ENCODE measurements around the gene TAP2. TPM values are rescaled to one million over a fixed set of nuclear protein-coding genes. Genes with fewer than 3 reads are reported as not detected.

The TAP2 gene
- total RNA-seq, 4 donors from 2014 or later, result 12.3 to 48.2 (median 27.1) TPM

GRCh38 chr6:32830936-32831335, 7.6 kb downstream of the TAP2 start:
- Histone ChIP-seq H3K36me3 (peaks cover 0 to 47% (median 2%) of the 10 kb centered on the region in 4 donors), H3K4me1 (peaks cover 0 to 4% (median 1%) of the 10 kb centered on the region in 4 donors), H3K4me3 (no peak overlapping the region), H3K27ac (no peak overlapping the region), H3K9me3 (no peaks in the 10 kb centered on the region), H3K27me3 (no peaks in the 10 kb centered on the region)
- in situ Hi-C loops (cut with MboI; ENCODE audit: low pct_ligation_motif_present in 1 of 4, low pct_unique_long_range_greater_than_20kb in 1 of 4, low sequenced_read_pairs in 3 of 4), result loop anchor here in 1 of 4 donors (5.0 kb wide), 1 partner anchor 41 kb away; no protein-coding TSS in a partner anchor
- DNase-seq, result no peak
- intact Hi-C loops (cut with DNase I; ENCODE audit: low total_unique reads), result loop anchor here (5.0 kb wide), 1 partner anchor 36 kb away; no protein-coding TSS in a partner anchor
- TF ChIP-seq, protein P1, sequence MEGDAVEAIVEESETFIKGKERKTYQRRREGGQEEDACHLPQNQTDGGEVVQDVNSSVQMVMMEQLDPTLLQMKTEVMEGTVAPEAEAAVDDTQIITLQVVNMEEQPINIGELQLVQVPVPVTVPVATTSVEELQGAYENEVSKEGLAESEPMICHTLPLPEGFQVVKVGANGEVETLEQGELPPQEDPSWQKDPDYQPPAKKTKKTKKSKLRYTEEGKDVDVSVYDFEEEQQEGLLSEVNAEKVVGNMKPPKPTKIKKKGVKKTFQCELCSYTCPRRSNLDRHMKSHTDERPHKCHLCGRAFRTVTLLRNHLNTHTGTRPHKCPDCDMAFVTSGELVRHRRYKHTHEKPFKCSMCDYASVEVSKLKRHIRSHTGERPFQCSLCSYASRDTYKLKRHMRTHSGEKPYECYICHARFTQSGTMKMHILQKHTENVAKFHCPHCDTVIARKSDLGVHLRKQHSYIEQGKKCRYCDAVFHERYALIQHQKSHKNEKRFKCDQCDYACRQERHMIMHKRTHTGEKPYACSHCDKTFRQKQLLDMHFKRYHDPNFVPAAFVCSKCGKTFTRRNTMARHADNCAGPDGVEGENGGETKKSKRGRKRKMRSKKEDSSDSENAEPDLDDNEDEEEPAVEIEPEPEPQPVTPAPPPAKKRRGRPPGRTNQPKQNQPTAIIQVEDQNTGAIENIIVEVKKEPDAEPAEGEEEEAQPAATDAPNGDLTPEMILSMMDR (IDR thresholded peaks at IDR 0.05), result no peak
- TF ChIP-seq POLR2A (IDR thresholded peaks at IDR 0.05), result no peak
- TF ChIP-seq EP300 (IDR thresholded peaks at IDR 0.05; ENCODE audit: low read depth), result no peak
- TF ChIP-seq POLR2AphosphoS5 (IDR thresholded peaks at IDR 0.05), result no peak
- WGBS, 2 donors (ENCODE audit: low coverage in 1 of 2), result 80 to 85% methylated on average over 5 of the region's 5 CpGs

DNA sequence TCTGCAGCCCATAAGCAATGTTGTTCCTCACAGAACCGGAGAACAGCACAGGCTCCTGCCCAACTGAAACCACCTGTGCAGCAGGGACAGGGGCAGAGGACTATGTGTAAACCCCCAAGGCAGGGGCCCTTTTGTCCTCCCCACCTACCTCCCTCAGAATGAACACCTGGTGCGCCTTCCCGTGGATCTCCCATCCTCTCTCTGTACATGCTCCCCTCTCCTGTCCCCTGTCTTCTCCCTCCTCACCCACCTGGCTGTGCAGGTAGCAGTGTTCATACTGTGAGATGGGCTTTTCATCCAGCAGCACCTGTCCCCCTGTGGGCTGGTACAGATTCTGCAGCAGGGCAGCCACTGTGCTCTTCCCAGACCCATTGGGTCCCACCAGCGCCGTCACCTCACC, 8.5 kb downstream of the TAP2 start:
- intact Hi-C loops (cut with DNase I; ENCODE audit: low total_unique reads) (loop anchor here (5.0 kb wide), 1 partner anchor 37 kb away; no protein-coding TSS in a partner anchor), in situ Hi-C loops (cut with MboI; ENCODE audit: low pct_ligation_motif_present in 1 of 4, low pct_unique_long_range_greater_than_20kb in 1 of 4, low sequenced_read_pairs in 3 of 4) (loop anchor here in 1 of 4 donors (5.0 kb wide), 1 partner anchor 42 kb away; no protein-coding TSS in a partner anchor)
- no peak overlapping the region for H3K4me3 ChIP-seq
- no peaks in the 10 kb centered on the region for H3K27me3 ChIP-seq
- DNase-seq, result no peak
- 98% methylated on average over 5 of the region's 5 CpGs; no CpG with 5 or more reads in 1 of the 2 donors for WGBS, 2 donors (ENCODE audit: low coverage in 1 of 2)
- H3K27ac ChIP-seq, result no peak overlapping the region
- H3K4me1 ChIP-seq, result peaks cover 0 to 7% (median 2%) of the 10 kb centered on the region in 4 donors
- no peaks in the 10 kb centered on the region for H3K9me3 ChIP-seq
- H3K36me3 ChIP-seq, result peaks cover 0 to 41% (median 2%) of the 10 kb centered on the region in 4 donors
- TF ChIP-seq POLR2A (IDR thresholded peaks at IDR 0.05) (no peak), POLR2AphosphoS5 (IDR thresholded peaks at IDR 0.05) (no peak), EP300 (IDR thresholded peaks at IDR 0.05; ENCODE audit: low read depth) (no peak)
- TF ChIP-seq, protein P1 (IDR thresholded peaks at IDR 0.05), result no peak

DNA sequence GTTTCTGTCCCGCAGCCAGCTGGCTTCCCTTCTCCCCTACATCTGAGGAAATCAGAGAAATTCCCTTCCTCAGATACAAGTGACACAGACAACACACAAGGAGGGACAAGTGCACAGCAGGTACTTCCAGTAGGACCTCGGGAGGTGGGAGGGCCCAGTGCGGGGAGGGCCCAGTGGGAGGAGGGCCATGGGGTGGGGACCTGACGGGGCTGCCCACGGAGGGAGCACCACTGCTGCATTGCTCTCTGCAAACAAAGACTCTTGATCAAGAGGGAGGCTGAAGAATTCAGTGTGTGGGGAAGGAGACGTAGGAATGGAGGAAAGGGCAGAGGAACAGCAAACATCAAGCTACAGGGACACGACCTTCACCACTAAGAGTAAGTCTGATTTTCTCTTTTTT, 9.0 kb downstream of the TAP2 start:
- H3K9me3 ChIP-seq, result no peaks in the 10 kb centered on the region
- H3K36me3 ChIP-seq, result peaks cover 0 to 36% (median 2%) of the 10 kb centered on the region in 4 donors
- in situ Hi-C loops (cut with MboI; ENCODE audit: low pct_ligation_motif_present in 1 of 4, low pct_unique_long_range_greater_than_20kb in 1 of 4, low sequenced_read_pairs in 3 of 4) (no loop called here), intact Hi-C loops (cut with DNase I; ENCODE audit: low total_unique reads) (no loop called here)
- peaks cover 0 to 7% (median 2%) of the 10 kb centered on the region in 4 donors for H3K4me1 ChIP-seq
- TF ChIP-seq POLR2AphosphoS5 (IDR thresholded peaks at IDR 0.05) (no peak), EP300 (IDR thresholded peaks at IDR 0.05; ENCODE audit: low read depth) (no peak), POLR2A (IDR thresholded peaks at IDR 0.05) (no peak)
- TF ChIP-seq, protein P1 (IDR thresholded peaks at IDR 0.05), result no peak
- H3K4me3 ChIP-seq, result no peak overlapping the region
- DNase-seq, result no peak
- H3K27me3 ChIP-seq, result no peaks in the 10 kb centered on the region
- H3K27ac ChIP-seq, result no peak overlapping the region
- WGBS, 2 donors (ENCODE audit: low coverage in 1 of 2), result 73 to 80% methylated on average over 5 to 7 of the region's 7 CpGs

DNA sequence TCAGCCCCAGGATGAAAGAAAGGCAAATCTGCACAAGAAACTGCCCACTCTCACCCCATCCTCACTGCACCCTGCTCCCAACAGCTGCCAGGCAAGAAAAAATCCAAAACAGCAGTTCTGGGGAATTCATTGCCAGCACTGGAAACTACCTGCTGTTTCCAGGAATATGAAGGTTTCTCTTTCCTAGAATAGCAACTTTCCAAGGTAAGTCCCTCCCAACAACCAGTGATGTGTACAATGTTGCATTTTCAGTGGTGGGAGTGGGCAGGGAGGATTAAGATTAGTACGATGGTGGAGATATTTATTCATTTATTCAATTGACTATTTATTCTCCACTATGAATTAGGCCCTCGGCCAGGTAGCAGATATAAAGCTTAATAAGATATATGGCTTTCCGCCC, 11.5 kb downstream of the TAP2 start:
- intact Hi-C loops (cut with DNase I; ENCODE audit: low total_unique reads) (no loop called here), in situ Hi-C loops (cut with MboI; ENCODE audit: low pct_ligation_motif_present in 1 of 4, low pct_unique_long_range_greater_than_20kb in 1 of 4, low sequenced_read_pairs in 3 of 4) (no loop called here)
- DNase-seq, result no peak
- H3K27me3 ChIP-seq, result no peaks in the 10 kb centered on the region
- H3K4me1 ChIP-seq, result peaks cover 0 to 7% (median 2%) of the 10 kb centered on the region in 4 donors
- no peaks in the 10 kb centered on the region for H3K9me3 ChIP-seq
- H3K36me3 ChIP-seq, result peaks cover 0 to 32% (median 2%) of the 10 kb centered on the region in 4 donors
- no peak overlapping the region for H3K4me3 ChIP-seq
- H3K27ac ChIP-seq, result no peak overlapping the region
- TF ChIP-seq, protein P1 (IDR thresholded peaks at IDR 0.05), result no peak
- TF ChIP-seq POLR2AphosphoS5 (IDR thresholded peaks at IDR 0.05), result no peak
- no peak for TF ChIP-seq POLR2A (IDR thresholded peaks at IDR 0.05)
- TF ChIP-seq EP300 (IDR thresholded peaks at IDR 0.05; ENCODE audit: low read depth), result no peak
- 84 to 100% methylated on average over 2 to 3 of the region's 3 CpGs for WGBS, 2 donors (ENCODE audit: low coverage in 1 of 2)
